Measurements from ENCODE around the gene LYPLA2.

Gene LYPLA2

DNA sequence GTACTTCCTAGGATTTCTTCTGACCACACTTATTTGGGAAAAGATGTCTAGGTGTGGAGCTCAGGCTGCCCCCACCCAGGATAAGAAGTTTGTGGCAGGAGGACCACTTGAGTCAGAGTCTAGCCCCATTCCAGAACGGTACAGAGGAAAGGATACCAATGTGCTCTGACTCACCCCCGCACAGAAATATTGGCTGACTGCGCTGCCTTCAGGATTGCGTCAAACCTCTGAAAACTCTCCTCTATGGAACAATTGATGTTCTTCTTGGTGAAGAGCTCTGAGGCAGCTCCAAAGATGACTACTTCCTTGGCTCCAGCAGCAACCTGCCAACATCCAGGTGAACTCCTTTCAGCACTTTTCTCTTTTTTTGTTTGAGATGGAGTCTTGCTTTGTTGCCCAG lies 23.1 kb downstream of the LYPLA2 start:
- DNase-seq (ENCODE audit: low spot score), result no peak
- H3K27ac ChIP-seq, result no peak overlapping the region
- TF ChIP-seq, protein P1, sequence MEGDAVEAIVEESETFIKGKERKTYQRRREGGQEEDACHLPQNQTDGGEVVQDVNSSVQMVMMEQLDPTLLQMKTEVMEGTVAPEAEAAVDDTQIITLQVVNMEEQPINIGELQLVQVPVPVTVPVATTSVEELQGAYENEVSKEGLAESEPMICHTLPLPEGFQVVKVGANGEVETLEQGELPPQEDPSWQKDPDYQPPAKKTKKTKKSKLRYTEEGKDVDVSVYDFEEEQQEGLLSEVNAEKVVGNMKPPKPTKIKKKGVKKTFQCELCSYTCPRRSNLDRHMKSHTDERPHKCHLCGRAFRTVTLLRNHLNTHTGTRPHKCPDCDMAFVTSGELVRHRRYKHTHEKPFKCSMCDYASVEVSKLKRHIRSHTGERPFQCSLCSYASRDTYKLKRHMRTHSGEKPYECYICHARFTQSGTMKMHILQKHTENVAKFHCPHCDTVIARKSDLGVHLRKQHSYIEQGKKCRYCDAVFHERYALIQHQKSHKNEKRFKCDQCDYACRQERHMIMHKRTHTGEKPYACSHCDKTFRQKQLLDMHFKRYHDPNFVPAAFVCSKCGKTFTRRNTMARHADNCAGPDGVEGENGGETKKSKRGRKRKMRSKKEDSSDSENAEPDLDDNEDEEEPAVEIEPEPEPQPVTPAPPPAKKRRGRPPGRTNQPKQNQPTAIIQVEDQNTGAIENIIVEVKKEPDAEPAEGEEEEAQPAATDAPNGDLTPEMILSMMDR (conservative IDR thresholded peaks at IDR 0.05; ENCODE audit: low read depth), result no peak
- ChIA-PET POLR2A (ENCODE audit: low non-redundant PET) (no interaction called here), CTCF (no interaction called here)

DNA sequence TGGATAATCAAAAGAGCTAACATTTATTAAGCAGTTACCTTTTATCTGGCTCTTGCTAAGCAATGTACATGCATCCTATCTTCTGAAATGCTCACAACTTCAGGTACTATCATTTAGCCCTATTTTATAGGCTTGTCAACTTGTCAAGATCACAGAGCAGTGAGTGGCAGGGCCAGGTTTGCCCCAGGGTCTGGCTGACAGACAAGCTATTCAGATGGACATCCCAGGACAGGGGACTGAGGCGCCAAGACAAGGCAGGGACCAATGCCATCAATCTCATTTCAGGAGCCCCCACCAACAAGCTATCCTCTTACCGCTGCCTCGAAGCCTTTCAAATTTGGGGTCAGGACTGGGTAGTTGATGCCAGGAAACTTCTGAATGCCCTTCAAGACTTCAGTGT lies 25.4 kb downstream of the LYPLA2 start:
- H3K27ac ChIP-seq, result no peak overlapping the region
- TF ChIP-seq, protein P1 (conservative IDR thresholded peaks at IDR 0.05; ENCODE audit: low read depth), result no peak
- ChIA-PET CTCF (interaction anchor here (0.7 kb wide), 1 partner anchor 8 kb away, joined by 4 read pairs; no protein-coding TSS in a partner anchor), POLR2A (ENCODE audit: low non-redundant PET) (no interaction called here)
- no peak for DNase-seq (ENCODE audit: low spot score)

DNA sequence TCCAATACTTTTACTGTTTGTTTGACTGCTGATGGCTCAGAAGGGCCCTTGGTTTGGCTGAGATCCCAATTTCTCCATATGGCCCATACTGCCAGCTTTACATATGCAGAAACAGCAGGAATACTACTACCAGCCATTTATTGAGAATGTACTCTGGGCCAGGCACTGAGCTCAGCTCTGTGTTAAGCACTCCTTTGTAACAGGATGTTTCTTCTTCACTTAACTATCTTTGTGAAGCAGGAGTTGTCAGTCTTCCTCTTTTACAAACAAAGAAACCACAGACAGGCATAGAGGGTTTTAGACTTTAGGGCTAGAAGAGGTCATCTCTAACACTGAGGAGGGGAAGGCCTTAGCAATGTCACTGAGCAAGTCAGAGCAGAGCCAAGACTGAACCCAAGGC lies 26.0 kb downstream of the LYPLA2 start:
- H3K27ac ChIP-seq, result no peak overlapping the region
- DNase-seq (ENCODE audit: low spot score), result no peak
- TF ChIP-seq, protein P1 (conservative IDR thresholded peaks at IDR 0.05; ENCODE audit: low read depth), result no peak
- ChIA-PET POLR2A (ENCODE audit: low non-redundant PET) (no interaction called here), CTCF (no interaction called here)

DNA sequence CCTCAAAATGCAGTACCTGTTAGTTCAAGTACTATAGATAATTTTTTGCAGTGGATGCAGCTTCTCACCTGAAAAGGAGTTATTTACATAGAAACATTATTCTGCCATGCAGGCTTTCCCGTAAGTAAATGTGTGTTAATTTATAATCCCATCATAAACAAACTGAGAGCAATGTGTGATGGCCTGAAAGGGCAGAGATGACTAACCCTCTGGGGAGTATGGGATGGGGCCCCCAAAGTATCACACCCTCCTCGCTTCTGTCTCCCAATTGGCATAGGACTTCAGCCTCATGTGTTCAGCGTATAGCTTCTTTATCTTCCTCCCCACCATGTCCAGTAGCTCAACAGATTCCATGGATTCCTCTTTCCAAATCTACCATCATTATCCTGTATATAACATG lies 26.7 kb downstream of the LYPLA2 start:
- H3K27ac ChIP-seq, result no peak overlapping the region
- ChIA-PET POLR2A (ENCODE audit: low non-redundant PET) (no interaction called here), CTCF (no interaction called here)
- TF ChIP-seq, protein P1 (conservative IDR thresholded peaks at IDR 0.05; ENCODE audit: low read depth), result no peak
- DNase-seq (ENCODE audit: low spot score), result no peak

DNA sequence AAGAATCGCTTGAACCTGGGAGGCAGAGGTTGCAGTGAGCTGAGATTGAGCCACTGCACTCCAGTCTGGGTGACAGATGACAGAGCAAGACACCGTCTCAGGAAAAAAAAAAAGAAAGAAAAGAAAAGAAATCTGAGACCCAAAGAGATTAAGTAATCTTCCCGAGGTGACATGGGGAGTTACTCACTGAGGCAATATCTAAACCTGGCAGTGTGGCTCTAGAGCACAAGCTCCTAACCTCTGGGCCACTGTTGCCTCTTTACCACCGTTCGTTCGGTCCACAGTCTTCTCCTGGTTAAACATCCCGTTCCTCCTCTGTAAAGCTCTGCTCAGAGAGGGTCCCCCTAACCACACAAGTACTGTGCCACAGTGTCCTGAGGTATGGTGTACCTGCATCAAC lies 32.8 kb downstream of the LYPLA2 start:
- POLR2A ChIA-PET (ENCODE audit: low non-redundant PET), result interaction anchor here (1.4 kb wide), 1 partner anchor 11 kb away, joined by 4 read pairs; no protein-coding TSS in a partner anchor
- TF ChIP-seq, protein P1 (conservative IDR thresholded peaks at IDR 0.05; ENCODE audit: low read depth), result no peak
- H3K27ac ChIP-seq, result no peak overlapping the region
- DNase-seq (ENCODE audit: low spot score), result no peak
- CTCF ChIA-PET, result no interaction called here

DNA sequence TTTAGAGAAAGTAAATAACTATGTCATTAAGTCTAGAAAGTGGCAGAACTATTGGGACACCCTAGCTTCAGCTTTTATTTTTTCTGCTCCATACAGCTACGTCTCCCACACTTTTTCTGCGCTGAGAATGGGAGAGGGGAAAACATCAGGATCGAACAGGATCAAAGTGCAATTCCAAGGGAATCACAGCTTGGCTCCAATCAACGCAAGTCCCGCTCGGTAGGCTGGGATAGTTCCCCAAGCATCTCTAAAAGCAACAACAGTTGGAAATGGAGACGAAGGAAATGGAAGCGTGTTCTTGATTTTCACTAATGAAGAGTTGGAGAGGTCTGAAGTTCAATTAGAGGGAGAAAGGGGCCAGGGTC lies 33.7 kb downstream of the LYPLA2 start:
- ChIA-PET CTCF (interaction anchor here (0.6 to 0.7 kb wide), 2 partner anchors 9 to 246 kb away, joined by 3 to 4 read pairs; no protein-coding TSS in a partner anchor), POLR2A (ENCODE audit: low non-redundant PET) (interaction anchor here (1.4 kb wide), 1 partner anchor 10 kb away, joined by 4 read pairs; no protein-coding TSS in a partner anchor)
- DNase-seq (ENCODE audit: low spot score), result no peak
- H3K27ac ChIP-seq, result peak overlapping the region; percentile 86
- TF ChIP-seq, protein P1 (conservative IDR thresholded peaks at IDR 0.05; ENCODE audit: low read depth), result no peak
